ENCODE measurements around the gene ABO.
A peak's percentile ranks its signal among the peaks of the same experiment; 100 is the strongest.
"Not testable (repeated sequence)": the region's sequence is repeated elsewhere in the genome, so short reads cannot be mapped to it uniquely, and the experiment has no call there.

ABO gene

GRCh38 chr9:133275105-133276000, at the start of gene ABO:
Gene ABO, minus strand, starts transcription at chr9:133275201.
- in situ Hi-C loops (cut with HindIII; ENCODE audit: low pct_ligation_motif_present, low pct_unique_long_range_greater_than_20kb, low sequenced_read_pairs): no loop called here
- peak; percentile 50 for DNase-seq

GRCh38 chr9:133323991-133324703, 49.1 kb upstream of the ABO start:
- in situ Hi-C loops (cut with HindIII; ENCODE audit: low pct_ligation_motif_present, low pct_unique_long_range_greater_than_20kb, low sequenced_read_pairs): no loop called here
- no peak for DNase-seq

- in situ Hi-C loops (cut with HindIII; ENCODE audit: low pct_ligation_motif_present, low pct_unique_long_range_greater_than_20kb, low sequenced_read_pairs): no loop called here
- no peak for DNase-seq
Observed at GRCh38 chr9:133323211-133323610, 48.2 kb upstream of the ABO start.

GRCh38 chr9:133322701-133323100, 47.7 kb upstream of the ABO start:
- in situ Hi-C loops (cut with HindIII; ENCODE audit: low pct_ligation_motif_present, low pct_unique_long_range_greater_than_20kb, low sequenced_read_pairs): no loop called here
- no peak for DNase-seq

GRCh38 chr9:133321411-133321935, 46.5 kb upstream of the ABO start:
- no peak for DNase-seq
- in situ Hi-C loops (cut with HindIII; ENCODE audit: low pct_ligation_motif_present, low pct_unique_long_range_greater_than_20kb, low sequenced_read_pairs): no loop called here

- no peak for DNase-seq
- in situ Hi-C loops (cut with HindIII; ENCODE audit: low pct_ligation_motif_present, low pct_unique_long_range_greater_than_20kb, low sequenced_read_pairs): no loop called here
Observed at GRCh38 chr9:133320421-133320881, 45.5 kb upstream of the ABO start.

- in situ Hi-C loops (cut with HindIII; ENCODE audit: low pct_ligation_motif_present, low pct_unique_long_range_greater_than_20kb, low sequenced_read_pairs); DNase-seq: not testable (repeated sequence)
Observed at GRCh38 chr9:133317551-133317950, 42.5 kb upstream of the ABO start.

- in situ Hi-C loops (cut with HindIII; ENCODE audit: low pct_ligation_motif_present, low pct_unique_long_range_greater_than_20kb, low sequenced_read_pairs): no loop called here
- DNase-seq: no peak
Observed at GRCh38 chr9:133315997-133316396, 41.0 kb upstream of the ABO start.

- in situ Hi-C loops (cut with HindIII; ENCODE audit: low pct_ligation_motif_present, low pct_unique_long_range_greater_than_20kb, low sequenced_read_pairs): no loop called here
Observed at GRCh38 chr9:133309608-133310007, 34.6 kb upstream of the ABO start.

GRCh38 chr9:133307301-133307700, 32.3 kb upstream of the ABO start:
- in situ Hi-C loops (cut with HindIII; ENCODE audit: low pct_ligation_motif_present, low pct_unique_long_range_greater_than_20kb, low sequenced_read_pairs): no loop called here
- DNase-seq: no peak

More at GRCh38 chr9:133309608-133310007, 34.6 kb upstream of the ABO start:
- no peak for DNase-seq

GRCh38 chr9:133306242-133307204, 31.5 kb upstream of the ABO start:
- in situ Hi-C loops (cut with HindIII; ENCODE audit: low pct_ligation_motif_present, low pct_unique_long_range_greater_than_20kb, low sequenced_read_pairs): no loop called here
- no peak for DNase-seq

GRCh38 chr9:133305731-133306130, 30.7 kb upstream of the ABO start:
- in situ Hi-C loops (cut with HindIII; ENCODE audit: low pct_ligation_motif_present, low pct_unique_long_range_greater_than_20kb, low sequenced_read_pairs): no loop called here
- DNase-seq: no peak

GRCh38 chr9:133304477-133305377, 29.7 kb upstream of the ABO start:
- in situ Hi-C loops (cut with HindIII; ENCODE audit: low pct_ligation_motif_present, low pct_unique_long_range_greater_than_20kb, low sequenced_read_pairs): no loop called here
- no peak for DNase-seq

- DNase-seq: no peak
- in situ Hi-C loops (cut with HindIII; ENCODE audit: low pct_ligation_motif_present, low pct_unique_long_range_greater_than_20kb, low sequenced_read_pairs): no loop called here
Observed at GRCh38 chr9:133304158-133304470, 29.1 kb upstream of the ABO start.

- no peak for DNase-seq
- in situ Hi-C loops (cut with HindIII; ENCODE audit: low pct_ligation_motif_present, low pct_unique_long_range_greater_than_20kb, low sequenced_read_pairs): no loop called here
Observed at GRCh38 chr9:133303266-133304157, 28.5 kb upstream of the ABO start.

- in situ Hi-C loops (cut with HindIII; ENCODE audit: low pct_ligation_motif_present, low pct_unique_long_range_greater_than_20kb, low sequenced_read_pairs): no loop called here
- no peak for DNase-seq
Observed at GRCh38 chr9:133301253-133302230, 26.5 kb upstream of the ABO start.
